Fibroblast of lung (primary cell): ENCODE measurements around the gene SMAD4.

Experiments used
- EZH2 ChIP-seq: IDR thresholded peaks from 2 replicates; pipeline ENCODE4 v1.5.1; 2012; ENCODE audit warnings: low read length, control low read depth, mild to moderate bottlenecking; ENCODE audit errors: missing control alignments
- TF ChIP-seq, protein P1 (sequence below), 2 donors: IDR thresholded peaks in 1 of 2; conservative IDR thresholded peaks in 1 of 2; 1 replicate in 1 of 2; 2 replicates in 1 of 2; pipeline ENCODE4 v1.5.1; 2011 to 2012; ENCODE audit warnings: low read length in 2 of 2, control low read depth in 1 of 2, inconsistent platforms in 1 of 2, low read depth in 1 of 2, mild to moderate bottlenecking in 1 of 2

GRCh38 chr18:51041677-51042352 is 11.8 kb downstream of the SMAD4 start:
- TF ChIP-seq EZH2: no peak
- TF ChIP-seq, protein P1, sequence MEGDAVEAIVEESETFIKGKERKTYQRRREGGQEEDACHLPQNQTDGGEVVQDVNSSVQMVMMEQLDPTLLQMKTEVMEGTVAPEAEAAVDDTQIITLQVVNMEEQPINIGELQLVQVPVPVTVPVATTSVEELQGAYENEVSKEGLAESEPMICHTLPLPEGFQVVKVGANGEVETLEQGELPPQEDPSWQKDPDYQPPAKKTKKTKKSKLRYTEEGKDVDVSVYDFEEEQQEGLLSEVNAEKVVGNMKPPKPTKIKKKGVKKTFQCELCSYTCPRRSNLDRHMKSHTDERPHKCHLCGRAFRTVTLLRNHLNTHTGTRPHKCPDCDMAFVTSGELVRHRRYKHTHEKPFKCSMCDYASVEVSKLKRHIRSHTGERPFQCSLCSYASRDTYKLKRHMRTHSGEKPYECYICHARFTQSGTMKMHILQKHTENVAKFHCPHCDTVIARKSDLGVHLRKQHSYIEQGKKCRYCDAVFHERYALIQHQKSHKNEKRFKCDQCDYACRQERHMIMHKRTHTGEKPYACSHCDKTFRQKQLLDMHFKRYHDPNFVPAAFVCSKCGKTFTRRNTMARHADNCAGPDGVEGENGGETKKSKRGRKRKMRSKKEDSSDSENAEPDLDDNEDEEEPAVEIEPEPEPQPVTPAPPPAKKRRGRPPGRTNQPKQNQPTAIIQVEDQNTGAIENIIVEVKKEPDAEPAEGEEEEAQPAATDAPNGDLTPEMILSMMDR (conservative IDR thresholded peaks at IDR 0.05 in 1 of 2, IDR thresholded peaks at IDR 0.05 in 1 of 2; ENCODE audit: low read depth in 1 of 2, low read length in 2 of 2): no peak
